CD1c-positive myeloid dendritic cell (primary cell): ENCODE data around the gene METTL25.
"Not testable (repeated sequence)": the region's sequence is repeated elsewhere in the genome, so short reads cannot be mapped to it uniquely, and the experiment has no call there.

Experiments used
- DNase-seq: peaks from one replicate; pipeline ENCODE4 v3.0.0-alpha.2; 2016; ENCODE audit errors: extremely low spot score

Gene METTL25, protein sequence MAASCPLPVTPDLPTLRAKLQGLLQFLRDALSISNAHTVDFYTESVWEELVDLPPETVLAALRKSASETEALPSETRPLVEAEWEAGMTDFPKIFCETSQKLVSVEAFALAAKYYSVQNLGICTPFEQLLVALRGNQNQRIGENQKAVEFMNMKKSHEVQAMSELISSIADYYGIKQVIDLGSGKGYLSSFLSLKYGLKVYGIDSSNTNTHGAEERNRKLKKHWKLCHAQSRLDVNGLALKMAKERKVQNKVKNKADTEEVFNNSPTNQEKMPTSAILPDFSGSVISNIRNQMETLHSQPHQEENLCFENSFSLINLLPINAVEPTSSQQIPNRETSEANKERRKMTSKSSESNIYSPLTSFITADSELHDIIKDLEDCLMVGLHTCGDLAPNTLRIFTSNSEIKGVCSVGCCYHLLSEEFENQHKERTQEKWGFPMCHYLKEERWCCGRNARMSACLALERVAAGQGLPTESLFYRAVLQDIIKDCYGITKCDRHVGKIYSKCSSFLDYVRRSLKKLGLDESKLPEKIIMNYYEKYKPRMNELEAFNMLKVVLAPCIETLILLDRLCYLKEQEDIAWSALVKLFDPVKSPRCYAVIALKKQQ

DNA sequence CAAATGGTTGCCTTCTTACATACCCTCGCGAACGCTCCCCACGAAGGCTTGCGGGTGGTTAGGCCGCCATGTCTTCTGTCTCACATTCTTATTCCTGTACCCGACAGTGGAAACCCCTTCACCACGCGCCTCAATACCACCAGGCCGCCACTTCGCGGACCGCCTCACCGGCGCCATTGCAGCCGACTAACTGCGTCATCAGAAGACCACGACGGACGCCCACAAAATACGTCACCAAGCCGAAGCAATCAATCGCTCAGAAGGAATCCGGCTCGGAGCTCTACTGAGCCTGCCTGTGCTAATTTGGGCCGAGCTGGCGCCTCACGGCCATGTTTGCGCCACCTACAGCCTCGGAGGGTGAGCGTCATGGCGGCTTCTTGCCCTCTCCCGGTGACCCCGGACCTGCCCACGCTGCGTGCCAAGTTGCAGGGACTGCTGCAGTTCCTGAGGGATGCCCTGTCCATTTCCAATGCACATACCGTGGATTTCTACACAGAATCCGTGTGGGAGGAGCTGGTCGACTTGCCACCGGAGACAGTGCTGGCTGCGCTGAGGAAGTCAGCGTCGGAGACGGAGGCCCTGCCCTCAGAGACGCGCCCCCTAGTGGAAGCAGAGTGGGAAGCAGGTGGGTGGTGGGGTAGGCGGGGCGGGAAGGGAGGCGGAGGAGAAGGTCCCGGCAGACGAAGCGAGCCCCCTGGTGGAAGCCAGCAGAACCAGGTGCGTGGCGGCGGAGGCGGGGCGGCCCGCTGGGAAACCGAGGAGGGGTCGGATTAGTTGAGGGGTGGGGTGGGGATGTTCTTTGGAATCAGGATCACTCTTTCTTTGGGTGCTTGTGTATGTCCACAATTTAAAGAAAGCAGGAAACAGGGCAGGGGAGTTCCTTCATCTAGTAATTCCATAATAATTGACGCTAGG is at the start of gene METTL25, which contains the start of gene CCDC59:
METTL25 (plus strand) TSS at position 330 of the 915 bp plus-strand sequence; CDS start at position 367, 37 bp downstream.
CCDC59 (minus strand) TSS at position 188 of the 915 bp plus-strand sequence; CDS start at position 177, 11 bp downstream.
- peak; percentile 99 for DNase-seq

GRCh38 chr12:82314406-82314892 is 43.9 kb upstream of the METTL25 start:
- no peak for DNase-seq

DNA sequence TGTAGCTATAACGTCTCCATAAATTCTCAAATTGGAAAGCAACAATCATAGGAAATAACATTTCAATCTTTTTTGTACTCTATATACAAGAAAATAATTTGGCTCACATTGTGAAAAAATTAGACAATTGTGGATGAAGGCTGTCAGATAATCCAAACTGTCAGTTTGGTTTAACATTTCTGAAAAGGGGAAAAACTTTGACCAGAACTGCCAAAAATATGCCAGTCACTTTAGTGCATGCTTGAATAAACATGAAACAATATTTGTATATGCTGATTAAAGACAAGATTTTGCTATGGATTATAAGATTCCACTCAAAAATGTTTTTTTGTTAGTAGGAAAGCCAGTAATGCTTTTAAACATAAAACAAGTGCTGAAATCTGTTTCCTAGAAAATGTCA is 39.1 kb upstream of the METTL25 start:
- DNase-seq, result no peak

GRCh38 chr12:82325540-82326336 is 32.6 kb upstream of the METTL25 start:
- DNase-seq, result no peak

DNA sequence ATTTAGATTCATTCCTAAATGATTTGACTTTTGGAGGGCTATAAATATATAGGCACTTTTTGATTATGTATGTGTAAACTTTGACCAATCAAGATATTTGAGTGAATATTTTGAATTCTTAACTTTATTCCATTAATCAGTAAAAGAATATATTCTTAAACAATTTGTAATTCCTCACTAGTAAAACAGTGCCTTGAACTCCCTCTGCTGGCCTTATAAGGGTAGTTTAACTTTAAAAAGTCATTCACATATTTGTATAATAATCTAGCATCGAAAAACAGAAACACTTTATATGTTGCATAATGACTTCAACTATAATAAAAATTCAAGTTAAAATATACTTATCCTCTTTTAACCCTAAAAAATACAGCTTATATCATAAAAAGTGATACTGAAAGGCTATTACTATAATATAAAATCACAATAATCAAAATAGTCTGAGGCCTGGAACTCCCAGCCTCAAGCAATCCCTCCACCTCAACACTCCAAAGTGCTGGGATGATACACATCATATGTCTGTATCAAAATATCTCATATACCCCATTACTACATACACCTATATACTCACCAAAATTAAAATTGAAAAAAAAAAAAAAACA is 31.3 kb upstream of the METTL25 start:
- peak; percentile 21 for DNase-seq

DNA sequence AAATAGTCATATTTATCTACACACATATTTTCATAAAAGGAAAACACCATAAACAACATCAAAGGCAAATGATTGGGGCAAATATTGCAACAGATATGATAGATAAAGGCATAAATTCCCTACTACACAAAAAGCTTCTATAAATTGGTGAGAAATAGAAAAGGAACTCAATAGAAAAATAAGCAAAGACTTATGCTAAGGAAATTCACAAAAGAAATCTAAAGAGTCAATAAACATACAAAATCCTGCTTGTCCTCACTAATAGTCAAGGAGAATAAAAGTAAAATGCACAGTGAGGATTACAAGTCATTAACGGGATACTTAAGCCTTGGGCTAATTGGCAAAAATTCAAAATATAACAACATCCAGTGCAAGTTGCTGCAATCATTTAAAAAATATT is 30.5 kb upstream of the METTL25 start:
- no peak for DNase-seq

DNA sequence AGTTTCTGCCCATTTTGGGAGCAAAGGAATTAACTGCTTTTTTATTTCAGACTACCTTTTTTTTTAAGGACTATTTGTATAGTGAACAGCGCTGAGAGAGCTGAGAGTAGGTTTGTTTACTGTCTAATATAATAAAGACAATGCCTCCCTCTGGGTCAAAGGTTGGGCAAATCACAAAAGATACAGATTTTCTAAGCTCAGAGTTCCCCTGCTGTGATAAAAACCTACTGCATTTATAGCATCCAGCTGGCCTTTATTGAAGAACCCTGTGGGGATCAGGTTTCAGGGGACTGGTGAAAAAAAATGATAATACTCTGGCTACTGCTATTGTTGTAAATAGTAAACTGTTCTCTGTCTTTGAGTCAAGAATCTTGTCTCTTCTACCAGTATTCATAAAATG is 28.8 kb upstream of the METTL25 start:
- no peak for DNase-seq

GRCh38 chr12:82350161-82350560 is 8.2 kb upstream of the METTL25 start:
- DNase-seq, result no peak

GRCh38 chr12:82351390-82351789 is 6.9 kb upstream of the METTL25 start:
- no peak for DNase-seq

- peak; percentile 17 for DNase-seq
Observed at GRCh38 chr12:82357340-82357739, 989 bp upstream of the METTL25 start.

GRCh38 chr12:82357845-82358199 is 507 bp upstream of the METTL25 start:
- no peak for DNase-seq

DNA sequence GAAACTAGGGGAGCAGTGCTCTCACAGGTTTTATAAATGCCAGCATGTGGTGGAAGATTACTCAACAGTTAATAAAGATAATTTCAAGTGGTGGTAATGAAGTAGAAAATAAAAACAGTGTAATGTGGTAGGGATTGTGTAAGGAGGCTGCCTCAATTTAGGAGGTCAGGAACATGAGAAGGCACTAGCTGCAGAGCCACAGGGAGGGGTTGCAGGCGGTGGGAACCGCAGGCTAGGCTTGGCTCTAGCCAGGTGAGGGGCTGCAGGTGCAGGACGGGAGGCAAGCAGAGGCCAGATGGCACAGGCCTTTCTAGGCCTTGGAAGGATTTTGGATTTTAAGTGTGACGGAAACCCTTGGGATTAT is 768 bp downstream of the METTL25 start:
- DNase-seq, result no peak

DNA sequence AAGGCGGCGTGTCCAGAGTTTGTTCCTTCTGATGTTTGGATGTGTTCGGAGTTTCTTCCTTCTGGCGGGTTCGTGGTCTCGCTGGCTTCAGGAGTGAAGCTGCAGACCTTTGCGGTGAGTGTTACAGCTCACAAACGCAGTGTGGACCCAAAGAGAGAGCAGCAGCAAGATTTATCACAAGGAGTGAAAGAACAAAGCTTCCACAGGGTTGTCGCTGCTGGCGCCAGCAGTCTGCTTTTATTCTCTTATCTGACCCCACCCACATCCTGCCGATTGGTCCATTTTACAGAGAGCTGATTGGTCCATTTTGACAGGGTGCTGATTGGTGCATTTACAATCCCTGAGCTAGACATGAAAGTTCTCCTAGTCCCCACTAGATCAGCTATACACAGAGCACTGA is 2.5 kb downstream of the METTL25 start:
- DNase-seq, result not testable (repeated sequence)

DNA sequence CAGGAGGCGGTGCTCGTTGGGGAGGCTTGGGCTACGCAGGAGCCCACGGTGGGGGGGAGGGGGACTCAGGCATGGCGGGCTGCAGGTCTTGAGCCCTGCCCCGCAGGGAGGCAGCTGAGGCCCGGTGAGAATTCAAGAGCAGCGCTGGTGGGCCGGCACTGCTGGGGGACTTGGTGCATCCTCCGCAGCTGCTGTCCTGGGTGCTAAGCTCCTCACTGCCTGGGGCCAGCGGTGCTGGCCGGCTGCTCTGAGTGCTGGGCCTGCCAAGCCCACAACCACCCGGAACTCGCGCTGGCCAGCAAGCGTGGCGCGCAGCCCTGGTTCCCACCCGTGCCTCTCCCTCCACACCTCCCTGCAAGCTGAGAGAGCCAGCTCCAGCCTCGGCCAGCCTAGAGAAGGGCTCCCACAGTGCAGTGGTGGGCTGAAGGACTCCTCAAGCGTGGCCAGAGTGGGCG is 3.2 kb downstream of the METTL25 start:
- no peak for DNase-seq

DNA sequence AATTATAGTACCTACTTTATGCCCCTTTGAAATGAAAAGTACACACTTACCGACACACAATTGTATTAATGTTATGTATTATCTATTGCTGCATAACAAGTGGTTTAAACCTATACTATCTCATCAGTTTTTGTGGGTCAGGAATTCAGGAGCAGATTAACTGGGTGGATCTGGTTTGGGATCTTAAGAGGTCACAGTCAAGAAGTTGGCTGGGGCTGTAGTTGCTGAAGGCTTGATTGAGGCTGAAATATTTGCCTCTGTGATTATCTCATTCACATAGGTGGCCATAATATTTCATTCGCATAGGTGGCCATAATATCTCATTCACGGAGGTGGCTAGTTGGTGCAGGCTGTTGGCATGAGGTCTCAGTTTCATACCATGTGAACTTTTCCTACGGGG is 5.7 kb downstream of the METTL25 start:
- DNase-seq, result no peak

DNA sequence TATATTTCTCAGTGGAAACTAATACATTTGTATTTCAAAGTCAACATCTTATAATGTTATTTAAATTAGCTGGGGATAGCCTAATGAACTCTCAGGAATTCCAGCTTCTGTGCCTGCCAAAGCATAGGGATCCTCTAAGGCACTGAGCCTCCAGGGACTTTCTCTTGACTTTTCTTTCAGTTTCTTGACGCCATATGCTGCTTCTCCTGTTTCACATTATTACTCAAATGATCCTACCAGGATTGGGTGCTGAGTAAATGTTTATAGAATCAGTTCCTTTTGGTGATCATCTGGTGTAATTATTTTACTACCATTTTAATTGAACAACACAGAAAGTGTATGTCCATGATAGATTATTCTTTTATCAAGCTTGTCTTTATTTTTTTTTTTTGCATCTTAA is 7.9 kb downstream of the METTL25 start:
- DNase-seq, result no peak

DNA sequence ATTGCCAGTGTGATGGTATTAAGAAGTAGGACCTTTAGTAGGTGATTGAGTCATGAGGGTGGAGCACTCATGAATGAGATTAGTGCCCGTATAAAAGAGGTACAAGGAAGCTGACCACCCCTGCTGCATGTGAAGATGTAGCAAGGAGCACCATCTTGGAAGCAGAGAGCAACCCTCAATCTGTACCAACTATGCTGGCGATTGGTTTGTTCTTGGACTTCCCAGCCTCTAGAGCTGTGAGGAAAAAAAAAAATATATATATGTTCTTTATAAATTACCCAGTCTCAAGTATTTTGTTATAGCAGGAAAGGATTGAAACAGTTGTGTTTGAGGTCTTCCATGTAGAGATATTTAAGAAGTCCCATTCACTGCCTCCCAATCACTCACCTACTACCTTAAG is 16.9 kb downstream of the METTL25 start:
- no peak for DNase-seq

GRCh38 chr12:82378997-82379396 is 20.7 kb downstream of the METTL25 start:
- DNase-seq, result no peak

GRCh38 chr12:82383930-82384552 is 25.7 kb downstream of the METTL25 start:
- DNase-seq, result no peak

DNA sequence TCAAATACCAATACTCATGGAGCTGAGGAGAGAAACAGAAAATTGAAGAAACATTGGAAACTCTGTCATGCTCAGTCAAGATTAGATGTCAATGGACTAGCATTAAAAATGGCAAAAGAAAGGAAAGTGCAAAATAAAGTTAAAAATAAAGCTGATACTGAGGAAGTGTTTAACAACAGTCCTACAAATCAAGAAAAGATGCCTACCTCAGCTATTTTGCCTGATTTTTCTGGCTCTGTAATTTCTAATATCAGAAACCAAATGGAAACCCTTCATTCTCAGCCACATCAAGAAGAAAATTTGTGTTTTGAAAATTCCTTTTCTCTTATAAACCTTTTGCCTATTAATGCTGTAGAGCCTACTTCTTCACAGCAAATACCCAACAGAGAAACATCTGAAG is 40.5 kb downstream of the METTL25 start:
- DNase-seq, result no peak
